Measurements from ENCODE around the gene CDK10. TPM values are rescaled to one million over a fixed set of nuclear protein-coding genes. Genes with fewer than 3 reads are reported as not detected.
"Not testable (repeated sequence)": the region's sequence is repeated elsewhere in the genome, so short reads cannot be mapped to it uniquely, and the experiment has no call there.

CDK10 gene
- total RNA-seq, 6 experiments from 2014 or later = 35.0 to 72.2 (median 53.7) TPM

- Histone ChIP-seq H3K27me3 (no peaks in the 10 kb centered on the region), H3K4me3 (no peak overlapping the region), H3K9me3 (no peaks in the 10 kb centered on the region), H3K27ac (no peak overlapping the region), H3K4me1 (peaks cover 0 to 13% (median 8%) of the 10 kb centered on the region in 4 donors), H3K36me3 (peaks cover 0 to 41% (median 12%) of the 10 kb centered on the region in 4 donors)
- TF ChIP-seq CTCF (IDR thresholded peaks at IDR 0.05) (no peak), POLR2A (IDR thresholded peaks at IDR 0.05) (no peak)
- ATAC-seq (no peak), DNase-seq (no peak)
- intact Hi-C loops (cut with DNase I) = no loop called here
- 60% methylated on average over 1 of the region's 13 CpGs for WGBS (ENCODE audit: insufficient coverage, low coverage, low lambda C conversion rate, missing lambda C conversion rate)
Measured at GRCh38 chr16:89689142-89689541, 2.7 kb downstream of the CDK10 start.

- H3K27ac ChIP-seq; H3K27me3 ChIP-seq; H3K9me3 ChIP-seq; intact Hi-C loops (cut with DNase I); H3K4me3 ChIP-seq; ATAC-seq; DNase-seq: not testable (repeated sequence)
- H3K4me1 ChIP-seq = peaks cover 0 to 13% (median 8%) of the 10 kb centered on the region in 4 donors
- peaks cover 0 to 46% (median 12%) of the 10 kb centered on the region in 4 donors for H3K36me3 ChIP-seq
- 93% methylated on average over 4 of the region's 4 CpGs for WGBS (ENCODE audit: insufficient coverage, low coverage, low lambda C conversion rate, missing lambda C conversion rate)
Measured at GRCh38 chr16:89689621-89690020, 3.1 kb downstream of the CDK10 start.

- no peak overlapping the region for H3K4me3 ChIP-seq
- no peaks in the 10 kb centered on the region for H3K27me3 ChIP-seq
- H3K36me3 ChIP-seq = peaks cover 0 to 52% (median 12%) of the 10 kb centered on the region in 4 donors
- intact Hi-C loops (cut with DNase I) = no loop called here
- DNase-seq (no peak), ATAC-seq (no peak)
- WGBS (ENCODE audit: insufficient coverage, low coverage, low lambda C conversion rate, missing lambda C conversion rate) = 91% methylated on average over 4 of the region's 16 CpGs
- H3K4me1 ChIP-seq = peaks cover 0 to 13% (median 8%) of the 10 kb centered on the region in 4 donors
- TF ChIP-seq CTCF (IDR thresholded peaks at IDR 0.05) = no peak
- TF ChIP-seq POLR2A (IDR thresholded peaks at IDR 0.05) = no peak
- no peaks in the 10 kb centered on the region for H3K9me3 ChIP-seq
- no peak overlapping the region for H3K27ac ChIP-seq
Measured at GRCh38 chr16:89690392-89690901, 4.0 kb downstream of the CDK10 start.

- Histone ChIP-seq H3K9me3 (no peaks in the 10 kb centered on the region), H3K4me1 (peaks cover 0 to 13% (median 8%) of the 10 kb centered on the region in 4 donors), H3K4me3 (no peak overlapping the region), H3K27me3 (no peaks in the 10 kb centered on the region), H3K36me3 (peaks cover 0 to 52% (median 12%) of the 10 kb centered on the region in 4 donors), H3K27ac (no peak overlapping the region)
- WGBS (ENCODE audit: insufficient coverage, low coverage, low lambda C conversion rate, missing lambda C conversion rate) = 100% methylated on average over 2 of the region's 21 CpGs
- TF ChIP-seq POLR2A (IDR thresholded peaks at IDR 0.05) = no peak
- no peak for DNase-seq
- no peak for ATAC-seq
- intact Hi-C loops (cut with DNase I) = no loop called here
Measured at GRCh38 chr16:89691231-89691985, 4.9 kb downstream of the CDK10 start.

- H3K4me1 ChIP-seq = peaks cover 0 to 13% (median 8%) of the 10 kb centered on the region in 4 donors
- no peaks in the 10 kb centered on the region for H3K27me3 ChIP-seq
- no peaks in the 10 kb centered on the region for H3K9me3 ChIP-seq
- no peak overlapping the region for H3K4me3 ChIP-seq
- 100% methylated on average over 1 of the region's 13 CpGs for whole genome bisulfite sequencing (ENCODE audit: insufficient coverage, low coverage, low lambda C conversion rate, missing lambda C conversion rate)
- H3K36me3 ChIP-seq = peaks cover 0 to 52% (median 12%) of the 10 kb centered on the region in 4 donors
- no peak overlapping the region for H3K27ac ChIP-seq
- no peak for ATAC-seq
- TF ChIP-seq CTCF (IDR thresholded peaks at IDR 0.05) (no peak), POLR2A (IDR thresholded peaks at IDR 0.05) (no peak)
- DNase-seq = no peak
- intact Hi-C loops (cut with DNase I) = no loop called here
Measured at GRCh38 chr16:89691986-89692569, 5.6 kb downstream of the CDK10 start.

Data from right lobe of liver (tissue), 6 donors.